Activated naive CD8-positive, alpha-beta T cell treated with anti-CD3 and anti-CD28 coated beads, Interleukin-2, amount 50 U/mL, for 24 hours (primary cell): Measurements from ENCODE around the gene TLE3.

Experiments
- ATAC-seq: fragments of 150-1000 bp; cut with Tn5 transposase; one replicate; pipeline ENCODE4 v1.10.0; 2021
- DNase-seq: peaks from one replicate; pipeline ENCODE4 v3.0.0; 2021
- H3K27ac Mint-ChIP-seq: one replicate; pipeline ENCODE4 v1.8.0; 2021; ENCODE audit warnings: mild to moderate bottlenecking, mixed read lengths
- H3K27me3 Mint-ChIP-seq: one replicate; pipeline ENCODE4 v1.8.0; 2021; ENCODE audit warnings: mixed read lengths
- H3K36me3 Mint-ChIP-seq: one replicate; pipeline ENCODE4 v1.8.0; 2021; ENCODE audit warnings: low read depth, mixed read lengths
- H3K4me1 Mint-ChIP-seq: one replicate; pipeline ENCODE4 v1.8.0; 2021; ENCODE audit warnings: mixed read lengths
- H3K4me3 Mint-ChIP-seq: one replicate; pipeline ENCODE4 v1.8.0; 2021; ENCODE audit warnings: mild to moderate bottlenecking, moderate library complexity, mixed read lengths
- H3K9me3 Mint-ChIP-seq: one replicate; pipeline ENCODE4 v1.8.0; 2021; ENCODE audit warnings: mixed read lengths

TLE3 gene

DNA sequence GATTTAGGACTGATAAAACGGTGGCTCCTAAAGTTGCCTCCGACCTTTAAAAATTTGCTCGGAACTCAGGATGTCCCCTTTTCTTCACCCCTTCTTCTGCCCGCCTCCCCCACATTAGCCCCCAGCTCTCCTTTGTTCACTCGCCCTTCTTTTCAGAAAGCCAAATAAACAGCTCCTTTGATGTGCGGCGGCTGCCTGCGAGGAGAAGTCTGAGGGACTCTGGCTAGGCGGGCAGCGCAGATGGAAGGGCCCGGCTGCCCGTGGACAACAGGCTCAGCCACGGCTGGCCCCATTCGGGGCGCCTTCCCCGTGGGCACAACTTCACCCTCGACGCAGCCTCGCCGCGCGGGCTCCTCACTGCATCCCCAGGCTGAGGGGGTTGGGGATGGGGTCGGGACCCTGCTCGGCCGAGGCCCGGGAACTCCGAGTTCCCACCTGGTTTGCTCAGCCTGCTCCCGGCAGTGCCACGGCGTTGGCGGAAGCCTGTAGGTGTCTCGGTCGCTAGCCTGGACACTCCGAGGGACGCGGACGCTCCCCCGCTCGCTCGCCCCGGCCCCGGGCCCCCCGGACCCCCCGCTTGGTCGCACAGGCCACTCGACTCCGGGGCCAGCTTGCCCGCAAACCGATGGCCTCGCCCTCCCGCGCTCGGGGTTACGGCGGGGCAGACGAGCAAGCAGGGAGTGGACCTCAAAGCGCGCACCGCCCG, 897 bp upstream of the TLE3 start:
- H3K4me1 Mint-ChIP-seq: peaks cover 53% of the 10 kb centered on the region
- H3K27me3 Mint-ChIP-seq: peaks cover 27% of the 10 kb centered on the region
- H3K27ac Mint-ChIP-seq: peak overlapping the region; percentile 96

DNA sequence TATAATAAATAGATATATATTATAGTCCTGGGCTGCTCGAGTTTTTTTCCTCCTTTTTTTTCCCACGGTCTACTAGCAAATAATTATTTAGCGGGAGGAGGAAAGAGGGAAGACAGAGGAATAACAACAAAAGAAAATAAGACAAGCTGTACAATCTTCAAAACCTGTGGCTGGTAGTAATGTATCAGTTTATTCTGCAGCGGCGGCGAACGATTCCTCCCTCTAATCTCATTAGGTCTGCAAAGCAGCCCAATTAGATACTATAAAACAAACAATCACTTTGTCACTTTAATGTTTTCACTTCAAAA, 390 bp upstream of the TLE3 start:
- peak overlapping the region; percentile 95 for H3K4me3 Mint-ChIP-seq
- H3K9me3 Mint-ChIP-seq: no peaks in the 10 kb centered on the region
- no peak for ATAC-seq
- H3K4me1 Mint-ChIP-seq: peaks cover 56% of the 10 kb centered on the region
- DNase-seq: no peak
- peaks cover 19% of the 10 kb centered on the region for H3K36me3 Mint-ChIP-seq
- H3K27ac Mint-ChIP-seq: peak overlapping the region; percentile 96
- peaks cover 22% of the 10 kb centered on the region for H3K27me3 Mint-ChIP-seq

More for the DNA sequence above, 897 bp upstream of the TLE3 start:
- peak; percentile 26 for DNase-seq
- ATAC-seq: no peak
- Mint-ChIP-seq H3K4me3 (peak overlapping the region; percentile 95), H3K36me3 (peaks cover 14% of the 10 kb centered on the region), H3K9me3 (no peaks in the 10 kb centered on the region)

DNA sequence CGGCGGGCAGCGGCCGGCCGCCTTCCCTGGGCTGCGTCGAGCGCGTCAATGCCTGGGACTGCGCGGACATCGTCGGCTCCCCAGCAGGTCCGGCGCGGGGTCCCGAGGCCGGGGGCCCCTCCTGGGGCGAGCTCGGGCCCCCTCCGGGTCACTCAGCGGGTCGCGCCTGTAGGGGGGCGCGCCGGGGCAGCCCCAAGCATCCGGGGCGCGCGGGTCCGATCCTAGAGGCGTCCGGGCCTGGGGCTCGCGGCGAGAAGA, 725 bp downstream of the TLE3 start:
- ATAC-seq (no peak), DNase-seq (no peak)
- Mint-ChIP-seq H3K4me1 (peaks cover 61% of the 10 kb centered on the region), H3K9me3 (no peaks in the 10 kb centered on the region), H3K27ac (peak overlapping the region; percentile 96), H3K4me3 (peak overlapping the region; percentile 95), H3K27me3 (peaks cover 14% of the 10 kb centered on the region), H3K36me3 (peaks cover 26% of the 10 kb centered on the region)

DNA sequence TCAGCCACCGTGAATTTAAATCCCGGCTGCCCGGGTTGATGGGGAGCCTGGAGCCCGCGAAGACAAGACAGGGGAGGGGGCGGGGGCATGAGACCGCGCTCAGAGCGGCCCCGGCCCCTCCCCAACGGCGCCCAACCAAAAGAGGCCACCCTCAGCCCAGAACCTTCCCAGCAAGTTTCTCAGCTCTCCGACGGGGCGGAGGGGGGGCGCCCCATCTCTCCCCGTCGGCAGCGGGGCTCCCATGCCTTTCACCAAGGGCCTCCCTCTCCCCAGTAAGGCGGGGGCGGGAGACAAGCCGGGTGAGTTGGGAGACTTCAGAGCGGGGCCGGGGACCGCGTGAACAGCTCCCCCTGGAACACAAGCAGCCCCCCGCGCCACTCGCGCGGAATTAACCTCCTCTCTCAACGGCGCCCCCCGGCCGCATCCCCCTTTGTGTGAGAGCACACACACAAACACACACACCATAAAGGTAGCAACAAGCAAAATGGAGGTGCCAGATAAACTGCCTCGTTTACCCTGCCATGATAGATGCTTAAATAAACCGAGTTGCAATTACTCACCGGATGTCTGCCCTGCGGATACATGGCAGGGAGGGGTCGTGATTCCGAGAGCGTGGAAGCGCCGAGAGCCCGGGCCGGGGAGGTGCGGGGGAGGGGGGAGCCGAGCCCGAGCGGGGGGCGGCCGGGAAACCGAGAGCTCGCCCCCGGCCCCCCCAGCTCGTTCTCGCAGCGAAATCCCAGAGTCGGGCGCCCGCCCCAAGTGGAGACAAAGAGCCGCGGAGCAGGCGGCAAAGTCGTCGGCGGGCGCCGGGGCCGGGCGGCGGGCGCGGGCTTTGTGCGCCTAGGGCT, 1.3 kb downstream of the TLE3 start:
- peak overlapping the region; percentile 91 for H3K27ac Mint-ChIP-seq
- H3K27me3 Mint-ChIP-seq: peaks cover 9% of the 10 kb centered on the region
- peaks cover 26% of the 10 kb centered on the region for H3K36me3 Mint-ChIP-seq
- DNase-seq (peak; percentile 66), ATAC-seq (no peak)
- H3K4me3 Mint-ChIP-seq: peak overlapping the region; percentile 95
- H3K4me1 Mint-ChIP-seq: peaks cover 62% of the 10 kb centered on the region
- no peaks in the 10 kb centered on the region for H3K9me3 Mint-ChIP-seq

DNA sequence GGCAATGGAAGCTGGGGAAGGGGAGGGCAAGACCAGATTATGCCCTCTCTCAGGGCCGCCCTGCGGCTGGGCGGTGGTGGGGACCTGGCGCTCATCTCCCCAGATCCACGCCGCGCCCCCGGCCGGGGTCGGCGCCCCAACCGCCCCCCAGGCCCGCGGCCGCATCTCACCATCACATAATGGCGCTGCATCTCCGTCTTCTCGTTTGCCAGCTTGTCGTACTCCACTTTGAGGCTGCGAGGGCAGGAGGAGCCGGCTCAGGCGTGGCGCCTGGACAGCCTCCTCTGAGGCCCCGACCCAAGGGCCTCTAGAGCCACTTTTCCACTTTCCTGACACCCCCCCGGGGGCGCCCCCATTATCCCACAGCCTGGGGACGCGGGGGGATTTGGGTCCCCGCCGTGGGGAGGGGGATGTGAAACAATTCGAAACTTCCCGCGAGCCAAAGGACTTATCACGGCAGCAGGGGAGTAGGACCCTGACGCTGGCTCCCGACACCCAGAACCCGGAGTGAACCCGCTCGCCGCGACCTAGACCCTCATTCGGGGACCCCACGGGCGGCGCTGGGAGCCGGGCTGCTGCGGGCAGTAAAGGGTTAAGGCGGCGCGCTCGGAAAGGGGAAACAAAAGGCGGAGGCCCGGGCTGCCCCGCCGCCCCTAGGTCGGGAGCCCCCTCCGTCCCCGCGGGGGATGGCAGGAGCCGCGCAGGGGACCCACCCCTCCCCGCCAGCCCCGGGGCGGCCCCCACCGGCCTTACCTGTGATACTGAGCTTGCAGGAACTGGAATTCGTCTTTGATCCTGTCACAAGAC, 2.1 kb downstream of the TLE3 start:
- ATAC-seq: no peak
- H3K36me3 Mint-ChIP-seq: peaks cover 34% of the 10 kb centered on the region

DNA sequence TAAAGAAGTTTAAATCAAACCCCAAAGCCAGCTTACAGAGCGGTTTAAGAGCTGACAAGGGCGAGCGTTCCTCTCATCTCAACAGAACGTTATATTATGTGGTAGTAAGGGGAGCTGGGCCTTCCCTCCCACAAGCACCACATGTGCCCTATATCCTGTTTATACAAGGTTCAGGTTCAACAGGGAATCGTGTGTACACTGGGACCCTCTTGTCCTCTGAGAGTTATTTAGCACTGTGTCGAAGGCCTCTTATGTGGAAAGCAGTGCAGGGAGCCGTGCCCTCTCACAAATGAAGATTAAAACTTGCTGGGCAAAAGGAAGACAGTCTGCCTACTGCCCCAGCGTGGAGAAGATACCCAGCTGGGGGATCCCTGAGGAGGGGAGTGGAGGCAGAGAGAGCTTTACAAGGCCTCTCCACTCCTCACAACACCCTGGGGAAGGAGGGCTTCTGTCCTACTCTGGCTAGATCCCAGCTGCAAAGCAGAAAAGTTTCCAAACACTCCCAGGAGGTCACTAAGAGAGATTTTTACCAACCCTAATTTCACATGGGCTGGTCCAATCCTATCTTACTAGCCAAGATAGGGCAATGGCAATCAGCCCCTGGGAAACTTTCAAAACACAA, 2.9 kb downstream of the TLE3 start:
- peaks cover 68% of the 10 kb centered on the region for H3K4me1 Mint-ChIP-seq
- H3K27me3 Mint-ChIP-seq: peaks cover 2% of the 10 kb centered on the region
- H3K36me3 Mint-ChIP-seq: peaks cover 41% of the 10 kb centered on the region
- DNase-seq (no peak), ATAC-seq (no peak)
- no peaks in the 10 kb centered on the region for H3K9me3 Mint-ChIP-seq
- H3K4me3 Mint-ChIP-seq: peak overlapping the region; percentile 95
- peak overlapping the region; percentile 64 for H3K27ac Mint-ChIP-seq

More for the DNA sequence above, 2.1 kb downstream of the TLE3 start:
- Mint-ChIP-seq H3K9me3 (no peaks in the 10 kb centered on the region), H3K4me1 (peaks cover 68% of the 10 kb centered on the region), H3K4me3 (peak overlapping the region; percentile 95), H3K27me3 (peaks cover 4% of the 10 kb centered on the region), H3K27ac (no peak overlapping the region)
- peak; percentile 63 for DNase-seq

DNA sequence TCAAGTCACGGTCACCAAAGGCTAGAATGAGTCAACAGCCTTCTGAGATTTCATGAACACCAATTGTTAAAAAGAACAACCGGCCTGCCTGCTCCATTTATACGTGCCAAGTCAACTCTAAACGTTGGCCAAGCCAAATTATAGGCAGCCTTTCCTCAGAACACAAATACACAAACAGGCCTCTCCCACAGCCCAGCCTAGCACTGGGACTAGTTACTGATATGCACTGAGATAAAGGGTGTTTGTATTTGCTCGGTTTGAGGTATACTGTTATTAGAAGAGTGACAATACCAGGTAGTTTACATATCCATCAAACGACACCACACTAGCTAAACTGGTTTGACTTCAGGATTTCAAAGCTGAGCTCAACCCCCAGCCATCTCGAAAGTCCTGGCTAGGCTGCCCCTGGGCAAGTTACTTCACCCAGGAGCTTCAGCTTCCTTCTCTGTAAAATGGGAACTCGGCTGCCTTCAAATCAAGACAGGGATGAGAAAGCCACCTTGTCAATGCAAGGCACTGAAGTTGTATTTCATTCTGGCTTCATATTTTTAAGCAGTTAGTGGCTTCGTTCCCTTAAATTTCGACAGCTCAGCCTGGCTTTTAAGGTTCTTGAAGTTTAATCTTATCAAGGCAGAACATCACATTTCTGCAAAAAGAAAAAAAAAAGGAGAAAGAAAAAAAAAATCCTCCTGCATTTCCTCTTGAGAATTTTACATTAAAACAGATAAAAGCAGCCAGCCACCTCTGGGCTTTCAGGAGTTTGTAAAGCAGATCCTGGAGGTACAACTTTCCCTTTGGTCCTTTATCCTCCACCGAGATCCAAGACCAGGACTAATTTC, 4.0 kb downstream of the TLE3 start:
- ATAC-seq (no peak), DNase-seq (no peak)
- H3K9me3 Mint-ChIP-seq: no peaks in the 10 kb centered on the region
- H3K27ac Mint-ChIP-seq: no peak overlapping the region
- H3K36me3 Mint-ChIP-seq: peaks cover 50% of the 10 kb centered on the region
- no peaks in the 10 kb centered on the region for H3K27me3 Mint-ChIP-seq
- H3K4me1 Mint-ChIP-seq: peaks cover 71% of the 10 kb centered on the region
- peak overlapping the region; percentile 95 for H3K4me3 Mint-ChIP-seq

DNA sequence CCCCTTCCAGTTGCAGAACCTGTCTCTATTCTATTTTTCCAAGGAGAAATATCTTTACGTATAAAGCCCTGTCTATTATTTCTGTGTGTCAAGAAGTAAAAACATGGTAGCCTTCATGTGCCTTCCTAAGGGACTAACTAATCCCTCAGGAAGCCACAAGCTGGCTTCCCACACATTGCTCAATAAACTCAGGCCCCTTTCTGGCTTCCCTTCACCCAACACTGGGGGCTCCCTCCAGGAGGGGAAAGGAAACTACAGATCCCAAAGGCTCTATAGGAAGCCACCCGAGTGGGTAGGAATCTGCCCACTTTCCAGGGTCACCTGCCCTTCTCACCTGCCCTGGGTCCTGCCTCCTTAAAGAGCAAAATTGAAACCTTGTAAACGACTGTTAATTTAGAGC, 4.6 kb downstream of the TLE3 start:
- H3K4me1 Mint-ChIP-seq: peaks cover 69% of the 10 kb centered on the region
- no peak overlapping the region for H3K27ac Mint-ChIP-seq
- peaks cover 50% of the 10 kb centered on the region for H3K36me3 Mint-ChIP-seq
- ATAC-seq (no peak), DNase-seq (no peak)
- no peaks in the 10 kb centered on the region for H3K27me3 Mint-ChIP-seq
- peak overlapping the region; percentile 43 for H3K4me3 Mint-ChIP-seq
- H3K9me3 Mint-ChIP-seq: no peaks in the 10 kb centered on the region

DNA sequence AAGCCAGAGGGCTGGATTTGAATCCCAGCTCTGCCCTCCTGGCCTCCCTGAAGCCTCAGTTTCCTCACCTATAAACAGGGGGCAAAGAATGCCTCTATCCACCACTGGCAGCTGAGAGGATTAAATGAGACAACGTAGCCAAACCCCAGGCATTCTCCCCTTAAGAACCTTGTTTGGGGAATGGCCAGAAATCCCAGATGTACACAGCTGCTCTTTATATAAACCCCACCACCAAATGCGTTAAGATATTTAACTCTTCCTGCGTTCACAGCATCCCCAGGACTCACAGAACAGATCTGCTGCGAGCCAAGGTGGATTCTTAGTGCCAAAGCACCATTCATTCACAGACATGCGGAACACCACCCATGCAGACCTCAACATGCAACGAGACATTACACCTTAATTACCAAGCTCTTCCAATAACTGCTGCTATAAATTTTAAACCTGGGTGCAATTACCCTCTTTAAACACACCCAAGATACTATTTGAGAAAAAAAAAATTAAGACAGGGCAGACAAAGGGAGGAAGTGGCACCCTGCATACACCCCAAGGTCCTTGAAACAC, 5.2 kb downstream of the TLE3 start:
- ATAC-seq: no peak
- Mint-ChIP-seq H3K36me3 (peaks cover 50% of the 10 kb centered on the region), H3K27me3 (no peaks in the 10 kb centered on the region), H3K9me3 (no peaks in the 10 kb centered on the region), H3K4me1 (peaks cover 66% of the 10 kb centered on the region), H3K27ac (no peak overlapping the region), H3K4me3 (no peak overlapping the region)
- DNase-seq: no peak

DNA sequence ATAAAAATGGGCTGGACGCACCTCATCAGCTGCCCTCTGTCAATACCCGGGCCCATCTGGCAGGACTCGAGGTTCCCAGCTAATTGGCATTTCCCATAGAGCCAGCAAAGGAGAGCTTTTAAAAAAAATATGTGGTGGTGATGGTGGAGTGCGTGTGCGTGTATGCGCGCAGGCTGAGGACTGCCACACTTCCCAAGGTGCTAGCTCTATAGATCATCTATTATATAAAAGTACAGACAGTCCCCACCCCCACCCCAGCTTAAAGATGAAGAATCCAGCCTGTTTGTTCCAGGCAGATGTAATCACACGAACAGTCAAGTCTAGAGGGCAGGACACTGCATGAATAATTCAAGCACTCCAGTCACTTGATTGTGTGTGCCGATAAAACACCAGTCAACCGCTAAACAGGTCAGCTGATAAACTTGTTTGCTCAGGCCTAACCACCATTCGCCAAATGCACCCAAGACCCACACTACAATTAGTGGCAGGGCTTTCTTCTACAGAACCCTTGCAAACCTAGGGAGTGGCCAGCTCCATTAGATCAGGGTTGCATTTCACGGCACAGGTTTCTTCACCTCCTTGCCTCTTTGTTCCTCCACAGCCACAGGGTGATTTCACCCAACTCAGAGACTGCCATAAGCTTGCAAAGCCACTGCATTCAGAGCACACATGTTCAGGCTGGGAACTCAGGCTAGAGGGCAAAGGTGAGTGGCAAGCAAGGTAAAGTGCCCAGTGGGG, 5.8 kb downstream of the TLE3 start:
- Mint-ChIP-seq H3K4me3 (no peak overlapping the region), H3K36me3 (peaks cover 57% of the 10 kb centered on the region), H3K4me1 (peaks cover 72% of the 10 kb centered on the region), H3K27me3 (no peaks in the 10 kb centered on the region), H3K9me3 (no peaks in the 10 kb centered on the region), H3K27ac (no peak overlapping the region)
- ATAC-seq (no peak), DNase-seq (no peak)

DNA sequence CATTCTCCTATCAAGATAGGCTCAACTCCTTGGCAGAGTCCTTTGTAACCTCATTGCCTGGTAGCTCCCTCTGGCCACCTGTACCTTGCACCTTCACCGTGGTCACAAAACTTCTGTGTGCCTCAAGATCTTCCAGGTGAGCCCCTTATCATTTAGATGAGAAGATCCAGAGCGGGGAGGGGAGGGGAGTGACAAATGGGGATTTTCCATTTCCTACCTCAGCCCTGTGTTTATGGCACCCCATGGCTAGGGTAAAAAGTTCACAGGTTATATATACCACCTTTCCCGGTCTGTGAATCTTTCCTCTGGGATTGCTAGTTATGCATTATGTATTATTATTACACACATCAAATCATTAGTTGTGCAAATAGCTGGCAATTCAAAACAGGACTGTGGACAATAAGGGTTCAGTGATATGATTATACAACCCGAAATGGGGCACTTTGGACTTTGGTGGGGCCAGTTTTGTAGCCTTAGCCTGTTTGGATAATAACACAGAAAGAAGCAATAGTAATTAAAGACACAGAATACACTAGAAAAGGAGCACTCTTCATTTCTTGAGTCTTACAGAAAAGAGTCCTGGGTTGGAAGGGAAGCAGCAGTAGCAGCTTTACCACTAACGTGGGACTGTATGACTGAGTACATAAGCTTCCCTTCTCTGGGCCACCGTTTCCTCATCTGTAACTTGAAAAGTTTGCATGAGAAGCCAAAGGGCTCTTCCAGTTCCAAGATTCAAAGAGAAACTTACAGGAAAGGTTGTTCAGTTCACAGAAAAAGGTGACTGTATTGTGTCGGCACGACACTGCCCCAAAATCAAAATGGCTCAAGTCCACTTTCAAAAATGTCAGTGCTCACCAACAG, 7.1 kb downstream of the TLE3 start:
- H3K4me3 Mint-ChIP-seq: no peak overlapping the region
- H3K4me1 Mint-ChIP-seq: peaks cover 81% of the 10 kb centered on the region
- H3K27ac Mint-ChIP-seq: no peak overlapping the region
- peaks cover 69% of the 10 kb centered on the region for H3K36me3 Mint-ChIP-seq
- no peaks in the 10 kb centered on the region for H3K9me3 Mint-ChIP-seq
- DNase-seq (no peak), ATAC-seq (no peak)
- no peaks in the 10 kb centered on the region for H3K27me3 Mint-ChIP-seq

DNA sequence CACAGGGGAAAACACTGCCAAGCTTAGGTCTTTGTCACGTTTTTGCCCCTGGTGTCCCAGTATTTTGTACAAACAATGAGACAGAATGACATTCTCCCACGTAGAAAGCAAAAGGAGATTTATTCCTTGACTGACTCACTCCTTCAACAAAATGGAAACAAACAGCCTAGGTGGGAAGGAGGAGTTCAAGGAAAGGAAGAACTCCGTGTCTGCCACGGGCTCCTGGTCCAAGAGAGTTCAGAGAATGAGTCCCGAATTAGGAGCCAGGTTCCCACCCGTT, 8.1 kb downstream of the TLE3 start:
- H3K4me3 Mint-ChIP-seq: no peak overlapping the region
- H3K27ac Mint-ChIP-seq: no peak overlapping the region
- ATAC-seq (no peak), DNase-seq (no peak)
- H3K36me3 Mint-ChIP-seq: peaks cover 70% of the 10 kb centered on the region
- H3K27me3 Mint-ChIP-seq: no peaks in the 10 kb centered on the region
- peaks cover 81% of the 10 kb centered on the region for H3K4me1 Mint-ChIP-seq
- H3K9me3 Mint-ChIP-seq: no peaks in the 10 kb centered on the region
